Measurements from ENCODE around the gene TCF25. TPM values are rescaled to one million over a fixed set of nuclear protein-coding genes. Genes with fewer than 3 reads are reported as not detected.
"Not testable (repeated sequence)": the region's sequence is repeated elsewhere in the genome, so short reads cannot be mapped to it uniquely, and the experiment has no call there.

TCF25 gene, protein sequence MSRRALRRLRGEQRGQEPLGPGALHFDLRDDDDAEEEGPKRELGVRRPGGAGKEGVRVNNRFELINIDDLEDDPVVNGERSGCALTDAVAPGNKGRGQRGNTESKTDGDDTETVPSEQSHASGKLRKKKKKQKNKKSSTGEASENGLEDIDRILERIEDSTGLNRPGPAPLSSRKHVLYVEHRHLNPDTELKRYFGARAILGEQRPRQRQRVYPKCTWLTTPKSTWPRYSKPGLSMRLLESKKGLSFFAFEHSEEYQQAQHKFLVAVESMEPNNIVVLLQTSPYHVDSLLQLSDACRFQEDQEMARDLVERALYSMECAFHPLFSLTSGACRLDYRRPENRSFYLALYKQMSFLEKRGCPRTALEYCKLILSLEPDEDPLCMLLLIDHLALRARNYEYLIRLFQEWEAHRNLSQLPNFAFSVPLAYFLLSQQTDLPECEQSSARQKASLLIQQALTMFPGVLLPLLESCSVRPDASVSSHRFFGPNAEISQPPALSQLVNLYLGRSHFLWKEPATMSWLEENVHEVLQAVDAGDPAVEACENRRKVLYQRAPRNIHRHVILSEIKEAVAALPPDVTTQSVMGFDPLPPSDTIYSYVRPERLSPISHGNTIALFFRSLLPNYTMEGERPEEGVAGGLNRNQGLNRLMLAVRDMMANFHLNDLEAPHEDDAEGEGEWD
- total RNA-seq (2014; rRNA removed; shearing (Covaris generic)) (95.4 and 96.4 TPM in 2 replicates), polyA plus RNA-seq (2016; fragmentation: Nextera tagmentation; extraction: Ambion mirVana) (143 and 149 TPM in 2 replicates)
- long read RNA-seq, transcript TCF25-201 (18 exons, 2,233 nt) = major isoform, 13 of 55 reads
- long read RNA-seq, partial matches to known transcripts = 26 of 55 reads
- long read RNA-seq, other reads (novel, unspliced or antisense) = 13 of 55 reads

DNA sequence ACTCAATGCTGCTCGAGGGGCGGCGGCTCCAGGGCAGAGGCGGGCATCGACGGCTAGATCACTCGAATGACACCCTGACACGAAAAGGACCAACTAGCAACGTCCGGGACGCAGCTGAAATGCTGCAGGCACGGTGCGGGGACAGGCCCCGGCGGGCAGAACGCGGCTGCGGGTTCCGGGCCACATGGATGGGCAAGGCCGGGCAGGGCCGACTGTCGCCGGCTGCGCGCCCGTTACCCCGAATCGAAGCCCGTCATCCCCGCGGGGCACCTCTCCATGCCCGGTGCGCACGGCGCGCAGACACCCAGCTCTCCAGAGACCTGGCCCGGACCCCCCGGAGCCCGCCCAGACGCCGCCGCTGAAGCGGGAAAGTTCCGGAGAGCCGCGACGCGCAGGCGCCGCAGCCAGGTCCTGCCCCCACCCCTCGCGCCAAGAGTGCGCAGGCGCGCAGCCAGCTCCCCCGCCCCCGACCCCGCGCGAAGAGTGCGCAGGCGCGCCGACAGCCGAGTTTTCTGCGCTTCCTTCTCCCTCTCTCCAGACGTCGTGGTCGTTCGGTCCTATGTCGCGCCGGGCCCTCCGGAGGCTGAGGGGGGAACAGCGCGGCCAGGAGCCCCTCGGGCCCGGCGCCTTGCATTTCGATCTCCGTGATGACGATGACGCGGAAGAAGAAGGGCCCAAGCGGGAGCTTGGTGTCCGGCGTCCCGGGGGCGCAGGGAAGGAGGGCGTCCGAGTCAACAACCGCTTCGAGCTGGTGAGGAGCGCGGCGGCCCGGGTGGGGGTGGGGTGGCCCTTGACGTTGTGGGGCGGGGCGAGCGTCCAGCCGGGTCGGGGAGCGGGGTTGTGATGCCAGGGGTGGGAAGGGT, at the start of gene TCF25:
Gene TCF25, plus strand, starts transcription at position 484 of the 863 bp plus-strand sequence. Its CDS starts 76 bp downstream, at position 560.
- Histone ChIP-seq H3K4me3 (peak within 1 kb of the TSS; percentile 94), H3K4me1 (ENCODE audit: insufficient read depth) (no peaks in the 10 kb centered on the region), H3K27ac (ENCODE audit: low read depth) (peak within 1 kb of the TSS; percentile 100), H4K20me1 (replicated peaks; ENCODE audit: insufficient read depth) (peaks cover 6% of the 10 kb centered on the region), H3K79me2 (replicated peaks; ENCODE audit: insufficient read depth) (peaks cover 40% of the 10 kb centered on the region), H2AFZ (peak within 1 kb of the TSS; percentile 91), H3K36me3 (ENCODE audit: insufficient read depth) (peaks cover 7% of the 10 kb centered on the region; the same call in 1 of the 2 replicates), H3K9me2 (ENCODE audit: insufficient read depth) (no peaks in the 10 kb centered on the region), H3K27me3 (ENCODE audit: insufficient read depth) (peaks cover 5% of the 10 kb centered on the region; the same call in 1 of the 2 replicates), H3K4me2 (peak within 1 kb of the TSS; percentile 92), H3F3A (replicated peaks; ENCODE audit: low read depth) (peaks cover 23% of the 10 kb centered on the region)
- DNase-seq (ENCODE audit: low spot score) = peak; percentile 86
- peak within 1 kb of the TSS; percentile 96 for H3K27ac Mint-ChIP-seq
- ATAC-seq = peak; percentile 68
- peaks cover 2% of the 10 kb centered on the region; the same call in 1 of the 3 replicates for H3K4me1 Mint-ChIP-seq
- H3K9me3 Mint-ChIP-seq = peaks cover 15% of the 10 kb centered on the region
- peak within 1 kb of the TSS; percentile 84 for H3K4me3 Mint-ChIP-seq
- peaks cover 24% of the 10 kb centered on the region for H3K27me3 Mint-ChIP-seq (ENCODE audit: insufficient read depth, low read depth, poor library complexity)
- peak; percentile 91 for TF ChIP-seq POLR2AphosphoS5 (IDR thresholded peaks at IDR 0.05; ENCODE audit: low read depth)
- TF ChIP-seq EZH2 (IDR thresholded peaks at IDR 0.05; ENCODE audit: low read depth, unreplicated experiment) = no peak
- TF ChIP-seq, protein P1, sequence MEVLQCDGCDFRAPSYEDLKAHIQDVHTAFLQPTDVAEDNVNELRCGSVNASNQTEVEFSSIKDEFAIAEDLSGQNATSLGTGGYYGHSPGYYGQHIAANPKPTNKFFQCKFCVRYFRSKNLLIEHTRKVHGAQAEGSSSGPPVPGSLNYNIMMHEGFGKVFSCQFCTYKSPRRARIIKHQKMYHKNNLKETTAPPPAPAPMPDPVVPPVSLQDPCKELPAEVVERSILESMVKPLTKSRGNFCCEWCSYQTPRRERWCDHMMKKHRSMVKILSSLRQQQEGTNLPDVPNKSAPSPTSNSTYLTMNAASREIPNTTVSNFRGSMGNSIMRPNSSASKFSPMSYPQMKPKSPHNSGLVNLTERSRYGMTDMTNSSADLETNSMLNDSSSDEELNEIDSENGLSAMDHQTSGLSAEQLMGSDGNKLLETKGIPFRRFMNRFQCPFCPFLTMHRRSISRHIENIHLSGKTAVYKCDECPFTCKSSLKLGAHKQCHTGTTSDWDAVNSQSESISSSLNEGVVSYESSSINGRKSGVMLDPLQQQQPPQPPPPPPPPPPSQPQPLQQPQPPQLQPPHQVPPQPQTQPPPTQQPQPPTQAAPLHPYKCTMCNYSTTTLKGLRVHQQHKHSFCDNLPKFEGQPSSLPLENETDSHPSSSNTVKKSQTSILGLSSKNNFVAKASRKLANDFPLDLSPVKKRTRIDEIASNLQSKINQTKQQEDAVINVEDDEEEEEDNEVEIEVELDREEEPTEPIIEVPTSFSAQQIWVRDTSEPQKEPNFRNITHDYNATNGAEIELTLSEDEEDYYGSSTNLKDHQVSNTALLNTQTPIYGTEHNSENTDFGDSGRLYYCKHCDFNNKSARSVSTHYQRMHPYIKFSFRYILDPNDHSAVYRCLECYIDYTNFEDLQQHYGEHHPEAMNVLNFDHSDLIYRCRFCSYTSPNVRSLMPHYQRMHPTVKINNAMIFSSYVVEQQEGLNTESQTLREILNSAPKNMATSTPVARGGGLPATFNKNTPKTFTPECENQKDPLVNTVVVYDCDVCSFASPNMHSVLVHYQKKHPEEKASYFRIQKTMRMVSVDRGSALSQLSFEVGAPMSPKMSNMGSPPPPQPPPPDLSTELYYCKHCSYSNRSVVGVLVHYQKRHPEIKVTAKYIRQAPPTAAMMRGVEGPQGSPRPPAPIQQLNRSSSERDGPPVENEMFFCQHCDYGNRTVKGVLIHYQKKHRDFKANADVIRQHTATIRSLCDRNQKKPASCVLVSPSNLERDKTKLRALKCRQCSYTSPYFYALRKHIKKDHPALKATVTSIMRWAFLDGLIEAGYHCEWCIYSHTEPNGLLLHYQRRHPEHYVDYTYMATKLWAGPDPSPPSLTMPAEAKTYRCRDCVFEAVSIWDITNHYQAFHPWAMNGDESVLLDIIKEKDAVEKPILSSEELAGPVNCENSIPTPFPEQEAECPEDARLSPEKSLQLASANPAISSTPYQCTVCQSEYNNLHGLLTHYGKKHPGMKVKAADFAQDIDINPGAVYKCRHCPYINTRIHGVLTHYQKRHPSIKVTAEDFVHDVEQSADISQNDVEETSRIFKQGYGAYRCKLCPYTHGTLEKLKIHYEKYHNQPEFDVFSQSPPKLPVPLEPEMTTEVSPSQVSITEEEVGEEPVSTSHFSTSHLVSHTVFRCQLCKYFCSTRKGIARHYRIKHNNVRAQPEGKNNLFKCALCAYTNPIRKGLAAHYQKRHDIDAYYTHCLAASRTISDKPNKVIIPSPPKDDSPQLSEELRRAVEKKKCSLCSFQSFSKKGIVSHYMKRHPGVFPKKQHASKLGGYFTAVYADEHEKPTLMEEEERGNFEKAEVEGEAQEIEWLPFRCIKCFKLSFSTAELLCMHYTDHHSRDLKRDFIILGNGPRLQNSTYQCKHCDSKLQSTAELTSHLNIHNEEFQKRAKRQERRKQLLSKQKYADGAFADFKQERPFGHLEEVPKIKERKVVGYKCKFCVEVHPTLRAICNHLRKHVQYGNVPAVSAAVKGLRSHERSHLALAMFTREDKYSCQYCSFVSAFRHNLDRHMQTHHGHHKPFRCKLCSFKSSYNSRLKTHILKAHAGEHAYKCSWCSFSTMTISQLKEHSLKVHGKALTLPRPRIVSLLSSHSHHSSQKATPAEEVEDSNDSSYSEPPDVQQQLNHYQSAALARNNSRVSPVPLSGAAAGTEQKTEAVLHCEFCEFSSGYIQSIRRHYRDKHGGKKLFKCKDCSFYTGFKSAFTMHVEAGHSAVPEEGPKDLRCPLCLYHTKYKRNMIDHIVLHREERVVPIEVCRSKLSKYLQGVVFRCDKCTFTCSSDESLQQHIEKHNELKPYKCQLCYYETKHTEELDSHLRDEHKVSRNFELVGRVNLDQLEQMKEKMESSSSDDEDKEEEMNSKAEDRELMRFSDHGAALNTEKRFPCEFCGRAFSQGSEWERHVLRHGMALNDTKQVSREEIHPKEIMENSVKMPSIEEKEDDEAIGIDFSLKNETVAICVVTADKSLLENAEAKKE (CRISPR knock-in tag; IDR thresholded peaks at IDR 0.05) = no peak
- TF ChIP-seq, protein P2, sequence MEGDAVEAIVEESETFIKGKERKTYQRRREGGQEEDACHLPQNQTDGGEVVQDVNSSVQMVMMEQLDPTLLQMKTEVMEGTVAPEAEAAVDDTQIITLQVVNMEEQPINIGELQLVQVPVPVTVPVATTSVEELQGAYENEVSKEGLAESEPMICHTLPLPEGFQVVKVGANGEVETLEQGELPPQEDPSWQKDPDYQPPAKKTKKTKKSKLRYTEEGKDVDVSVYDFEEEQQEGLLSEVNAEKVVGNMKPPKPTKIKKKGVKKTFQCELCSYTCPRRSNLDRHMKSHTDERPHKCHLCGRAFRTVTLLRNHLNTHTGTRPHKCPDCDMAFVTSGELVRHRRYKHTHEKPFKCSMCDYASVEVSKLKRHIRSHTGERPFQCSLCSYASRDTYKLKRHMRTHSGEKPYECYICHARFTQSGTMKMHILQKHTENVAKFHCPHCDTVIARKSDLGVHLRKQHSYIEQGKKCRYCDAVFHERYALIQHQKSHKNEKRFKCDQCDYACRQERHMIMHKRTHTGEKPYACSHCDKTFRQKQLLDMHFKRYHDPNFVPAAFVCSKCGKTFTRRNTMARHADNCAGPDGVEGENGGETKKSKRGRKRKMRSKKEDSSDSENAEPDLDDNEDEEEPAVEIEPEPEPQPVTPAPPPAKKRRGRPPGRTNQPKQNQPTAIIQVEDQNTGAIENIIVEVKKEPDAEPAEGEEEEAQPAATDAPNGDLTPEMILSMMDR (conservative IDR thresholded peaks at IDR 0.05; ENCODE audit: low read depth in 2 of 2) = no peak
- TF ChIP-seq CREB1 (CRISPR knock-in tag; IDR thresholded peaks at IDR 0.05; ENCODE audit: low read depth) = peak; percentile 56
- peaks cover 30% of the 10 kb centered on the region for H3K36me3 Mint-ChIP-seq (ENCODE audit: low read depth)

DNA sequence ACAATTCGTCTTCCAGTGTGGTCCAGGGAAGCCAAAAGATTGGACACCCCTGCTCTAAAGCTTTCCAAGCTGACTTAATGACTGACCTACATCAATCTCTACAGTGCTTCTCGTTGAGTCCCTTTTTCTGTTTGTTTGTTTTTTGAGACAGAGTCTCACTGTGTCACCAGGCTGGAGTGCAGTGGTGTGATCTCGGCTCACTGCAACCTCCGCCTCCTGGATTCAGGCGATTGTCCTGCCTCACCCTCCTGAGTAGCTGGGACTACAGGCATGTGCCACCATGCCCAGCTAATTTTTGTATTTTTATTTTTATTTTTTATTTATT, 49.6 kb upstream of the TCF25 start:
- H3K9me2 ChIP-seq (ENCODE audit: insufficient read depth); H3F3A ChIP-seq (replicated peaks; ENCODE audit: low read depth); H3K79me2 ChIP-seq (replicated peaks; ENCODE audit: insufficient read depth); H3K4me3 ChIP-seq; H4K20me1 ChIP-seq (replicated peaks; ENCODE audit: insufficient read depth); DNase-seq (ENCODE audit: low spot score); H3K27ac Mint-ChIP-seq; H3K9me3 Mint-ChIP-seq; H3K4me2 ChIP-seq; H3K27me3 ChIP-seq (ENCODE audit: insufficient read depth); H3K36me3 ChIP-seq (ENCODE audit: insufficient read depth); ATAC-seq; H3K27ac ChIP-seq (ENCODE audit: low read depth); H3K4me3 Mint-ChIP-seq; H2AFZ ChIP-seq: not testable (repeated sequence)
- peaks cover 18% of the 10 kb centered on the region for H3K27me3 Mint-ChIP-seq (ENCODE audit: insufficient read depth, low read depth, poor library complexity)
- H3K4me1 ChIP-seq (ENCODE audit: insufficient read depth) = peaks cover 12% of the 10 kb centered on the region
- peaks cover 20% of the 10 kb centered on the region; the same call in 2 of the 3 replicates for H3K4me1 Mint-ChIP-seq
- peaks cover 15% of the 10 kb centered on the region; the same call in 2 of the 3 replicates for H3K36me3 Mint-ChIP-seq (ENCODE audit: low read depth)

All from GM23338 (cell line).